ENCODE results near the gene TBC1D7. TPM values are rescaled to one million over a fixed set of nuclear protein-coding genes. Genes with fewer than 3 reads are reported as not detected.

Gene TBC1D7
- total RNA-seq, 1 donor from 2014 or later = 27.9 TPM

DNA sequence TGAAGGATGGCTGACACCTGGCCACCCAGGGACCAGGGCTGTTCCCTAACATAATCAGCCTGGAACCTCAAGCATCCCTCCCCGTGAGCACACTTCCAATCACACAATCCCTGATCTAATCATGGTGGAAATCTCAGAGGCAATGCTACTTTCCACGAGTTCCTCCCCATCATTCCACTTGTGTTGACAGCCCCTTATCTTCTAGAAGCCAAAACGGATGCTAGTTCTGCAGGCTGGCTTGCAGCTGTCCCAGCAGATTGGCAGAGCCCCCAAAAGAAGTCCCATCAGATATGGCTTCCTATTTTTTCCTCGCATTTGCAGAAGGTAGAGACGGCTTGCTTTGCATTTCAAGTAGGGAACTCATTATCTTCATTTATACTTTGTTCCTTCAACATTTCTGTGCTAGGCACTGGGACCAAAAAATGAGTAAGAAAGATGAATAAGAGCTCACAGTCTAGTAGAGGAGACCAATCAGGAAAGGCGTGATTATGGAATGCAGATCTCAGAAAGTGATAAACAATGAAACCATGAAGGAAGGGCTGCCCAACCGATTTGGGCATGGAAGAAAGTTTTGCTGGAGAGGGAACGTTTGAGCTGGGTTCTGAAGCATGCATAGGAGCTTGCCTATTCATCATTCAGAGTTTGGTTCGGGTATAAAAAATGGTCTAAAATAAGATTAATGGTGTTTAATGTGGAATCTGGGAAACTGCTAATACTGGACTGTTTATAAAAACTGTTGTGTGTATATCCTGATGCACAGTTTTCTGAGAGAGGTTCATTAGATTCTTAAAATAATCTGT, 44.6 kb upstream of the TBC1D7 start:
- no peak overlapping the region for H3K27ac Mint-ChIP-seq (ENCODE audit: unreplicated experiment)
- Histone ChIP-seq H3K79me2 (ENCODE audit: insufficient read depth, low read length) (no peaks in the 10 kb centered on the region), H2AFZ (ENCODE audit: low read depth, low read length) (no peak overlapping the region), H3K27me3 (ENCODE audit: insufficient read depth, low read length) (no peaks in the 10 kb centered on the region), H3K4me2 (ENCODE audit: low read length) (no peak overlapping the region), H3K9ac (ENCODE audit: low read length) (no peak overlapping the region), H3K27ac (ENCODE audit: low read depth, low read length) (no peak overlapping the region), H4K20me1 (ENCODE audit: insufficient read depth, low read length) (no peaks in the 10 kb centered on the region), H3K4me3 (ENCODE audit: insufficient read depth, low read depth, low read length) (no peak overlapping the region), H3K36me3 (ENCODE audit: insufficient read depth, low read length) (no peaks in the 10 kb centered on the region), H3K9me3 (ENCODE audit: insufficient read depth, low read depth, low read length) (no peaks in the 10 kb centered on the region), H3K4me1 (ENCODE audit: insufficient read depth, low read length) (no peaks in the 10 kb centered on the region)
- FAIRE-seq = no peak
- TF ChIP-seq, protein P1, sequence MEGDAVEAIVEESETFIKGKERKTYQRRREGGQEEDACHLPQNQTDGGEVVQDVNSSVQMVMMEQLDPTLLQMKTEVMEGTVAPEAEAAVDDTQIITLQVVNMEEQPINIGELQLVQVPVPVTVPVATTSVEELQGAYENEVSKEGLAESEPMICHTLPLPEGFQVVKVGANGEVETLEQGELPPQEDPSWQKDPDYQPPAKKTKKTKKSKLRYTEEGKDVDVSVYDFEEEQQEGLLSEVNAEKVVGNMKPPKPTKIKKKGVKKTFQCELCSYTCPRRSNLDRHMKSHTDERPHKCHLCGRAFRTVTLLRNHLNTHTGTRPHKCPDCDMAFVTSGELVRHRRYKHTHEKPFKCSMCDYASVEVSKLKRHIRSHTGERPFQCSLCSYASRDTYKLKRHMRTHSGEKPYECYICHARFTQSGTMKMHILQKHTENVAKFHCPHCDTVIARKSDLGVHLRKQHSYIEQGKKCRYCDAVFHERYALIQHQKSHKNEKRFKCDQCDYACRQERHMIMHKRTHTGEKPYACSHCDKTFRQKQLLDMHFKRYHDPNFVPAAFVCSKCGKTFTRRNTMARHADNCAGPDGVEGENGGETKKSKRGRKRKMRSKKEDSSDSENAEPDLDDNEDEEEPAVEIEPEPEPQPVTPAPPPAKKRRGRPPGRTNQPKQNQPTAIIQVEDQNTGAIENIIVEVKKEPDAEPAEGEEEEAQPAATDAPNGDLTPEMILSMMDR (IDR thresholded peaks at IDR 0.05; ENCODE audit: insufficient read depth, low read depth, low read length) = no peak
- TF ChIP-seq EZH2 (IDR thresholded peaks at IDR 0.05; ENCODE audit: insufficient read depth, low read length) = no peak
- peaks cover 8% of the 10 kb centered on the region for H3K36me3 Mint-ChIP-seq (ENCODE audit: low read depth, unreplicated experiment)
- no peaks in the 10 kb centered on the region for H3K27me3 Mint-ChIP-seq (ENCODE audit: low read depth, unreplicated experiment)
- peaks cover 20% of the 10 kb centered on the region for H3K4me1 Mint-ChIP-seq (ENCODE audit: low read depth, unreplicated experiment)
- H3K4me3 Mint-ChIP-seq (ENCODE audit: unreplicated experiment) = no peak overlapping the region
- H3K9me3 Mint-ChIP-seq (ENCODE audit: unreplicated experiment) = peaks cover 4% of the 10 kb centered on the region
- DNase-seq (ENCODE audit: low read depth) = no peak

DNA sequence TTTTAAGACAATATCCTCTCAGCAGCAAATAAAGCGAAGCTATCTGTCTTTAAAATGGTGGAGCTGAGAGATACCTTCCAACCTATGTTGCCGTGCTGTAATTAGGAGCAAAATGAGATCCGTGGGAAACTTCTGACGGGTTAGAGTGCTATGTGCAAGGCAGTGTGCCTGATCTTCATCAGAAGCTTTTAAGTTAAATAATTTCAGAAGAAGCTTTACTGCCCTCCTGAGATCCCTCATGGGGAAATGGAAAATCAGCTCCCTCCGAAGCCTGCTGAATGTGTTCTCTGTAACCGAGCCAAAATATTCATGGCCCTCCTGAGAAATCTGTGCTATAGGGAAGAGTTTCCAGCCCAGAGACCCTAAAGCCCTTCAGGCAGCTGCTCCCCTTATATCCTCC, 43.7 kb upstream of the TBC1D7 start:
- no peaks in the 10 kb centered on the region for H3K27me3 ChIP-seq (ENCODE audit: insufficient read depth, low read length)
- FAIRE-seq = no peak
- peaks cover 4% of the 10 kb centered on the region for H3K4me1 ChIP-seq (ENCODE audit: insufficient read depth, low read length)
- H3K79me2 ChIP-seq (ENCODE audit: insufficient read depth, low read length) = no peaks in the 10 kb centered on the region
- Mint-ChIP-seq H3K36me3 (ENCODE audit: low read depth, unreplicated experiment) (peaks cover 7% of the 10 kb centered on the region), H3K4me1 (ENCODE audit: low read depth, unreplicated experiment) (peaks cover 22% of the 10 kb centered on the region), H3K9me3 (ENCODE audit: unreplicated experiment) (no peaks in the 10 kb centered on the region), H3K27me3 (ENCODE audit: low read depth, unreplicated experiment) (no peaks in the 10 kb centered on the region), H3K4me3 (ENCODE audit: unreplicated experiment) (no peak overlapping the region), H3K27ac (ENCODE audit: unreplicated experiment) (no peak overlapping the region)
- H3K9me3 ChIP-seq (ENCODE audit: insufficient read depth, low read depth, low read length) = no peaks in the 10 kb centered on the region
- no peak for DNase-seq (ENCODE audit: low read depth)
- no peak overlapping the region for H3K27ac ChIP-seq (ENCODE audit: low read depth, low read length)
- H3K4me3 ChIP-seq (ENCODE audit: insufficient read depth, low read depth, low read length) = no peak overlapping the region
- no peak overlapping the region for H3K4me2 ChIP-seq (ENCODE audit: low read length)
- no peak overlapping the region for H3K9ac ChIP-seq (ENCODE audit: low read length)
- no peaks in the 10 kb centered on the region for H4K20me1 ChIP-seq (ENCODE audit: insufficient read depth, low read length)
- TF ChIP-seq, protein P1 (IDR thresholded peaks at IDR 0.05; ENCODE audit: insufficient read depth, low read depth, low read length) = no peak
- TF ChIP-seq EZH2 (IDR thresholded peaks at IDR 0.05; ENCODE audit: insufficient read depth, low read length) = no peak
- H2AFZ ChIP-seq (ENCODE audit: low read depth, low read length) = no peak overlapping the region
- H3K36me3 ChIP-seq (ENCODE audit: insufficient read depth, low read length) = no peaks in the 10 kb centered on the region

GRCh38 chr6:13371421-13372072, 43.2 kb upstream of the TBC1D7 start:
- H3K4me3 ChIP-seq (ENCODE audit: insufficient read depth, low read depth, low read length) = no peak overlapping the region
- no peak overlapping the region for H3K27ac Mint-ChIP-seq (ENCODE audit: unreplicated experiment)
- DNase-seq (ENCODE audit: low read depth) (no peak), FAIRE-seq (no peak)
- no peaks in the 10 kb centered on the region for H3K27me3 Mint-ChIP-seq (ENCODE audit: low read depth, unreplicated experiment)
- peaks cover 4% of the 10 kb centered on the region for H3K4me1 ChIP-seq (ENCODE audit: insufficient read depth, low read length)
- peaks cover 22% of the 10 kb centered on the region for H3K4me1 Mint-ChIP-seq (ENCODE audit: low read depth, unreplicated experiment)
- H3K27ac ChIP-seq (ENCODE audit: low read depth, low read length) = no peak overlapping the region
- no peaks in the 10 kb centered on the region for H3K9me3 Mint-ChIP-seq (ENCODE audit: unreplicated experiment)
- no peak overlapping the region for H3K4me3 Mint-ChIP-seq (ENCODE audit: unreplicated experiment)
- no peak for TF ChIP-seq EZH2 (IDR thresholded peaks at IDR 0.05; ENCODE audit: insufficient read depth, low read length)
- TF ChIP-seq, protein P1 (IDR thresholded peaks at IDR 0.05; ENCODE audit: insufficient read depth, low read depth, low read length) = no peak
- no peaks in the 10 kb centered on the region for H3K9me3 ChIP-seq (ENCODE audit: insufficient read depth, low read depth, low read length)
- no peaks in the 10 kb centered on the region for H3K79me2 ChIP-seq (ENCODE audit: insufficient read depth, low read length)
- H3K36me3 Mint-ChIP-seq (ENCODE audit: low read depth, unreplicated experiment) = peaks cover 7% of the 10 kb centered on the region
- H3K4me2 ChIP-seq (ENCODE audit: low read length) = no peak overlapping the region
- H3K36me3 ChIP-seq (ENCODE audit: insufficient read depth, low read length) = no peaks in the 10 kb centered on the region
- H2AFZ ChIP-seq (ENCODE audit: low read depth, low read length) = no peak overlapping the region
- no peaks in the 10 kb centered on the region for H3K27me3 ChIP-seq (ENCODE audit: insufficient read depth, low read length)
- no peaks in the 10 kb centered on the region for H4K20me1 ChIP-seq (ENCODE audit: insufficient read depth, low read length)
- no peak overlapping the region for H3K9ac ChIP-seq (ENCODE audit: low read length)
